Measurements from ENCODE around the gene NUAK2.

DNA sequence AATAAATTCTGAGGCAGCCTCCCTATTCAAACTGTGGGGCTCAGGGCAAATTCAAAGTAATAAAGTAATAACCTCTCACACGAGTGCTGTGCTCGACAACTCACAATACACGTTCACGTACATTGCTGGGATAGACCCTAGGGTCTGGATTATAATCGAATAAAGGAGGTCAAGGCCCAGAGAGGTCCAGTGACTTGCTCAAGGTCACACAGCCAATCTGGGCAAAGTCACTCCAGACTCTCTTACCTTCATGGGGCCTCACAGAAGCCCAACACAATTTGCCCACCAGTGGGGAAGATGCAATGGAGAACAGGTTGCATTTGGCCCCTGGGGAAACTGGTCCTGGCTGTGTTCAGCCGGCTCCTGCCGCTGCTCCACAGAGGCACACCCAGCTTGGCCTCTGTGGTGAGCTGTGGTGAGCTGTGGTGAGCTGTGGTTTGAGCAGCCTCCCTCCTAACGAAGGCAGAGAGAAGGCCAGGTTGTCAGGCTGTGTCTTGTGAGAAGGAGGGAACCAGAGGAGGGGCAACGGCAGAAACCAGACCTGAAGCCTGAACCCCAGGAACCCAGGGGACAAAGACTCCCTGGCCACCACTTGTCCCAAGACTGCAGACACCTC, 35.1 kb downstream of the NUAK2 start:
- TF ChIP-seq, protein P1, sequence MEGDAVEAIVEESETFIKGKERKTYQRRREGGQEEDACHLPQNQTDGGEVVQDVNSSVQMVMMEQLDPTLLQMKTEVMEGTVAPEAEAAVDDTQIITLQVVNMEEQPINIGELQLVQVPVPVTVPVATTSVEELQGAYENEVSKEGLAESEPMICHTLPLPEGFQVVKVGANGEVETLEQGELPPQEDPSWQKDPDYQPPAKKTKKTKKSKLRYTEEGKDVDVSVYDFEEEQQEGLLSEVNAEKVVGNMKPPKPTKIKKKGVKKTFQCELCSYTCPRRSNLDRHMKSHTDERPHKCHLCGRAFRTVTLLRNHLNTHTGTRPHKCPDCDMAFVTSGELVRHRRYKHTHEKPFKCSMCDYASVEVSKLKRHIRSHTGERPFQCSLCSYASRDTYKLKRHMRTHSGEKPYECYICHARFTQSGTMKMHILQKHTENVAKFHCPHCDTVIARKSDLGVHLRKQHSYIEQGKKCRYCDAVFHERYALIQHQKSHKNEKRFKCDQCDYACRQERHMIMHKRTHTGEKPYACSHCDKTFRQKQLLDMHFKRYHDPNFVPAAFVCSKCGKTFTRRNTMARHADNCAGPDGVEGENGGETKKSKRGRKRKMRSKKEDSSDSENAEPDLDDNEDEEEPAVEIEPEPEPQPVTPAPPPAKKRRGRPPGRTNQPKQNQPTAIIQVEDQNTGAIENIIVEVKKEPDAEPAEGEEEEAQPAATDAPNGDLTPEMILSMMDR (IDR thresholded peaks at IDR 0.05) = no peak
- TF ChIP-seq POLR2AphosphoS5 (IDR thresholded peaks at IDR 0.05) (no peak), POLR2A (IDR thresholded peaks at IDR 0.05; ENCODE audit: low read depth) (no peak), EP300 (IDR thresholded peaks at IDR 0.05) (no peak)

All from esophagus muscularis mucosa (tissue), 4 donors.